Stimulated activated CD4-positive, alpha-beta T cell treated with anti-CD3 and anti-CD28 coated beads, Interleukin-2, amount 100 ng/mL, for 24 hours (primary cell): ENCODE measurements around the gene IYD.
"Not testable (repeated sequence)": the region's sequence is repeated elsewhere in the genome, so short reads cannot be mapped to it uniquely, and the experiment has no call there.

ENCODE experiments used
- DNase-seq, 2 donors: peaks; one replicate each; pipeline ENCODE4 v3.0.0-alpha.2; 2020

Gene IYD

DNA sequence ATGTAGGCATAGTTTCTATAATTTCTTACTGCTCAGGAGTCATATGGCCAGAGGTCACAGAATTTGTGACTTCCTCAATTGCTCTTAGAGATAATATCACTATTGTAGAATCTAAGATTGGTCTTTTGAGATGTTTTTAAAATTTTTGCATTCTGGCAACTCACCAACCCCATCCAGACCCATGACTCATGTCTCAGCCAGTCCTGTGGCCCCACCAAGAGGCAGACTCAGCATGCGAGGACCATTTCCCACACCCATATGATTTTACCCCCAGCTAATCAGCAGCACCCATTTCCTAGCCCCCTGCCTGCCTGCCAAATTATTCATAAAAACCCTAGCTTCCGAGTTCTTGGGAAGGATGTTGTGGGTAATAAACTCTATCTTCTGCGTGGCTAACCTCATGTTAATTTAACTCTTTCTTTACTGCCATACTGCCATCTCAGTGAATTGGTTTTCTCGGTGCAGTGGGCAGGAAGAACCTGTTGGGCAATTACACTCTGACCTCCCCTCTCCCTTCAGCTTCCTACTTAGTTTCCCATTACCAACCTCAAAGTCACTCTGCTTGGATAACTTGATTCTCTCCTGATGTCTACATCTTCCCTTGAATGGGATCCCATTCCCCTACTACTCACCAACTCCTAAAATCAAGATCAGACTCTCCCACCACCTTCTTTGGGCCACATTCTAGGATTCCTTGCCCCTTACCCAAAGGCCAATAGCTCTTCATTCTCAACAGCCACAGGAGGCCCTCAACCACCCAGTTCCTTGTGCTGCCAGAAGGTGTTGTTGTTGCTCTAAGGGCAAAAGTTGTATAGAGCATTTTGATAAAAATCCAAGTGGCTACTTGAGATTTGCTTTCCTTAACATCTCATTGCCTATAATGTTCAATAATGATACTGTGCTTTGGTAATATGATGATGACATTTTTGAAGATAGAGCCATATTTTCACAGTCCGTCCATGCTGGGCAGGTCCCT is 16.2 kb upstream of the IYD start:
- DNase-seq = no peak

- no peak for DNase-seq
These were observed 15.4 kb upstream of the IYD start for GRCh38 chr6:150353445-150353844.

DNA sequence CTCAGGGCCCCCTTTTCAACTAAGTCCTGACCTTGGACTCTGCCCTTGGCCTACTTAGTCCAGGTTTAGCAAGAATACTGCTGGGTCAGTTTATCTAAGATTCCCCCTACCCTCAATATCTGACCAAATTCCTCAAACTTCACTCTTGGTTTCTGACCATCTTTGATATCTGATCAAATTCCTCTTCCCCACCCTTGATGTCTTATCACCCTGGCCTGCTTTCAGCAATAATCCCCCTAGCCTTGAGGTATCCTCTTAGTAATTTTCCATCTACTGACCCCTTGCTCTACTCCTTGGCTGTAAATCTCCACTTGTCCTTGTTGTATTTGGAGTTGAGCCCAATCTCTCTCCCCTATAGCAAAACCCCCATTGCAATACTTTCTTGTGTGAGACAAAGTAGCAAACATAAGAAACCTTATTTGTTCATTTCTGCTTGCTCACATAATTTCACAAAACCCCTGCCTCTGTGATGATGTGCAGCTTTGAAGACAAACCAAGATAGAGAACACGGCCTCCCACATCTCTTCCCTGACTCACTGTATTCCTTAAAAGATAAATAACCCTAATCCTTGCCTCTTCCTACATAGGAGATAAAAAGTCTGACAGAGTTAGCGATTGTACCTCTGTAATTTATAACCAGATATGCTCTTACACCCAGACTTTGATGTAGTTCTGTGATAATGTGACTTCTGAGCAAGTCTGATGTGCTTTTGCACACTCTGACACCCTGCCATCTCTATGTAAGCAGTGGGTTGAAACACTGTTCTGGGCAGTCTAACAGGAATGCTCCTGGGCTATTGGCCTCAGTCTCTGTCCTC is 13.8 kb upstream of the IYD start:
- DNase-seq = no peak

DNA sequence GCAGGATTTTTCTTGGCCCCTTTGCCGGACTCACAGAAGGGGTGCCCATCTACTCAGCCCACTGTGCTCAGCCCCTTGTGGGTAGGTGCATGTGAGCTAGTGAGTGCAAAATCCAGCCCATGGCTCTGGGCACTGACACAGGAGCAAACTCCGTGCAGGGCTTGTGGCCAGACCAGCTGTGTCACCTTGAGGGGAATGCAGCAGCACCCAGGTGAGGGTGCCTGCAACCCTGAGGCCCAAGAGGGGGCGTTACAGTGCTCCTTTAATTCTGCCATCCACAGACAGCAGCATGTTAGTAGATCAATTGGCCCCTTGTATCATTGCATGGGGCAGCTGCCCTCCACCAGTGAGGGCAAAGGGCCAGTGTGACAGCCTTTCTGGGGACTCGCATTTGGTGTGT is 12.9 kb upstream of the IYD start:
- DNase-seq = no peak

DNA sequence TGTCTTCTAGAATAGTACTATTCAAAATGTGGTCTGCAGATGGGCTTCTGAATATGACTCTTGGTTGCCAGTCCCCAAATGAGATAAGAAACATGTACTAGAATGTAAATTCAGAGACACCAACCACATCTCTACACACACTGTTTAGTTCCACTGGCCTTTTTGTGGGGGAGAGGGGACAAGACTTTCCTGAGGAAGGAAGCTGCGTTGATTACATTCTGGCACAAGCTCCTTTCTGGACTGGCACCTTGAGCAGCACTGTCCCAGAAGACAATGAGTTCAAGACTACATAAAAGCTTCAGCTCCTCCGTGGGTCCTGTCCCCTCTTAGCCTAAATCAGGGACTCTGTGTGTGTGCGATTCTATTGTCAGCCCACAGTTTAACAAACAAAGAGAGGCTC is 6.9 kb upstream of the IYD start:
- no peak for DNase-seq

GRCh38 chr6:150363733-150364132 is 5.1 kb upstream of the IYD start:
- DNase-seq = no peak

DNA sequence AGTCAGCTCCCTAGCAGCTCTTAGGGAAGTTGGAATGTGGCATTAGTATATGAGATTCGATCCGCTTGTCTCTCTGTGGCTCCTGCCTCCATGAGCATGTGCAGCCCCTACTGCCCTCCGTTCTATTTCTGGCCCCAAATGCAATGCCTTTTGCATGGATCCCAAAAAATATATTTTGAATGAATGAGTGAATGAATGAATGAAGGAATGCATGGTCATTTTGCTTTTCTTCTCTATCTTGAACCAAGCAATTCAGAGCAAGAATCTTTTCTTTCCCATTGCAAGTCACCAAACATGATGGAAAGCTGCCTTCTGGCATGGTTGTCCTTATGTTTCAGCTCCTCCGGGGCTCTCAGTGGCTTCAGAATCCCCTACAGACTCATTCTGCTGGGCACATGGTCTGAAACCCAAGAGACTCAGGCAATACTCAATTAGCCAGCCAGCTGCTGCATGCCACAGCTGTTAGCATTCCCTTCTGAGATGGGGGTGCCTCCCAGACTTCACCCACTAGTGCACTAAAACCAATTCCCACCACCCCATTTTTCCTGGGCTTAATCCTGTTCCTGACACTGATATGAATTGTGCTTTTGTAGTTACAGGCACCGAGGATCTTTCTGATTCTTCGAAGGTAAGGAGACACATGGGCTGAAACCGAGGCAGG is 2.6 kb upstream of the IYD start:
- DNase-seq = no peak

GRCh38 chr6:150369408-150369807 is 596 bp downstream of the IYD start:
- no peak for DNase-seq

DNA sequence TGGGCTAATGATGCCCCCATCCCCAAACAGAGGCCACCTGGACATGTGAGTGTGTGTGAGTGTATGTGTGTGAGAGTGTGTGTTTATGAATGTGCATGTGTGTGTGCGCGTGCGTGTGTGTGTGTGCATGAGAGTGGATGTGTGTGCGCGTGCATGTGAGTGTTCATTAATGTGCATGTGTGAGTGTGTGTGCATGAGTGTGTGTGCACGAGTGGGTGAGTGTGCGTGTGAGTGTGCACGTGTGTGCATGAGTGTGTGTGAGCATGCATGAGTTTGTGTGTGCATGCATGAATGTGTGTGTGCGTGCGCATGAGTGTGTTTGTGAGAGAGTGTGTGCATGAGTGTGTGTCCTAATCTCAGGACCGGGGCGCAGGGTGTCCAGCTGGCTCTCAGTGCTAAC is 1.3 kb downstream of the IYD start:
- DNase-seq = no peak

- DNase-seq = no peak
These were observed 2.5 kb downstream of the IYD start for GRCh38 chr6:150371356-150371755.

- DNase-seq = no peak
These were observed 3.2 kb downstream of the IYD start for GRCh38 chr6:150372051-150372450.

DNA sequence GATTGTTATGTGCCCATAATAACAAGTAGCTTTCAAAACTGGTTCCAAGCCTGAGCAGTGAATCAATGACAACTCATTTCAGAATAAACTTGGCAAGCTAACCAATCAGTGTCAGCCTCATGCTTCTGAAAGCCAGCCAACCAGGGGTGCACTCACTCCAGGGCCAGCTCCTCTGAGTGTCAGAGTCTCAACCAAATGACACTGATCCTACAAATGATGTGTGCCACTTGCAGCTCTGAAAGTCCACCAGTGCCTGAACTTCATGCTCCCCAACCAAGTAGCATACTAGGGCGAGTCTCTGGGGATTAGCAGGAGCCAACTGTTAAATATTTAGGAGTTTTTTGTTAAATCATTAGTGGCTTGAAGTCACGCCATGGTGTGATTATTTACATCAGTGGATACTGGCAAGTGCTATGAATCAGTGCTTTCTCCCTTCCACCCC is 4.5 kb downstream of the IYD start:
- no peak for DNase-seq

GRCh38 chr6:150374346-150374745 is 5.5 kb downstream of the IYD start:
- DNase-seq = not testable (repeated sequence)

GRCh38 chr6:150377211-150377781 is 8.5 kb downstream of the IYD start:
- DNase-seq = no peak

GRCh38 chr6:150380256-150380655 is 11.4 kb downstream of the IYD start:
- DNase-seq = no peak

DNA sequence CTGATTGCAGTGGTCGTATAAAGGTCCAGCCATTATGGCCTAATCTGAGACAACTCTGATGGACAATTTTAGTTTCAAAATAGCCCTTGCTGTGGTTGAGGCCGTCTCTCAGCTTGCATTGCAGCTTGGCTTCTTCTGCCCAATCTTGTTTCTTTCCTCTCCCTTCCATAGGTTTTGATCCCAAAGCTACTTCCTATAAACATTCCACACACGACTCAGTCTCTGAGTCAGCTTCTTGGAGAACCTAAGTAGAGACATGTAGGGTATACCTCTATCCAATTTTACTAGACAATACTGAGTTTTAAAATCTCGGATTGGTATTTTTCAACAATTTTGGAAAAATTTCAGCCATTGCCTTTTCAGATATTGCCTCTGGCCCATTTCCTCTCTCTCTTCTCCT is 13.4 kb downstream of the IYD start:
- DNase-seq = no peak

DNA sequence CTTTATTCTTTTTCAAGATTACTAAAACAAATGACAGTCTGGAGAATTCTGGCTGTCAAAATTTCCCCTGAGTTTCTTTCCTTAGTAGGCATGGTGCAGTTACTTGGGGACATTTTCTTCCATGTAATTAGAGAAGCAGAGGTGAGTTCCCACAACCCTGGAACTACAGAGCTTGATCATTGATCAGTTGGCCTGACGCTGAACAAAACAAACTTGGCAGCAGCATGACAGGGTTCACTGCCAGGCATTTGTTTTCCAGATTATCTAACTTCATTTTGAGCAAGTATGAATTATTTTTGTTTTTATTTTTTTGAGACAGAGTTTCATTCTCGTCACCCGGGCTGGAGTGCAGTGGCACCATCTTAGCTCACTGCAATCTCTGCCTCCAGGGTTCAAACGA is 22.6 kb downstream of the IYD start:
- DNase-seq = no peak

DNA sequence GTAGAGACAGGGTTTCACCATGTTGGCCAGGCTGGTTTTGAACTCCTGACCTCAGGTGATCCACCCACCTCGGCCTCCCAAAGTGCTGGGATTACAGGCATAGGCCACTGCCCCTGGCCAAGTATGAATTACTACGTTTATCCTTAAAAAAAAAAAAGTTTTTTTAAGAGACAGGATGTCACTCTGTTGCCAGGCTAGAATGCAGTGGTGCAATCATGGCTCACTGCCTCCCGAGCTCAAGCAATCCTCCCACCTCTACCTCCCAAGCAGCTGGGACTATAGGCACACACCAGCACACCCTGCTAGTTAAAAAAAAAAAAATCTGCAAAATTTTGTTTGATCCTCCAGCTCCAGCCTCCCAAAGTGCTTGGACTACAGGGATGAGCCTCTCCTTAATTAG is 23.1 kb downstream of the IYD start:
- no peak for DNase-seq

DNA sequence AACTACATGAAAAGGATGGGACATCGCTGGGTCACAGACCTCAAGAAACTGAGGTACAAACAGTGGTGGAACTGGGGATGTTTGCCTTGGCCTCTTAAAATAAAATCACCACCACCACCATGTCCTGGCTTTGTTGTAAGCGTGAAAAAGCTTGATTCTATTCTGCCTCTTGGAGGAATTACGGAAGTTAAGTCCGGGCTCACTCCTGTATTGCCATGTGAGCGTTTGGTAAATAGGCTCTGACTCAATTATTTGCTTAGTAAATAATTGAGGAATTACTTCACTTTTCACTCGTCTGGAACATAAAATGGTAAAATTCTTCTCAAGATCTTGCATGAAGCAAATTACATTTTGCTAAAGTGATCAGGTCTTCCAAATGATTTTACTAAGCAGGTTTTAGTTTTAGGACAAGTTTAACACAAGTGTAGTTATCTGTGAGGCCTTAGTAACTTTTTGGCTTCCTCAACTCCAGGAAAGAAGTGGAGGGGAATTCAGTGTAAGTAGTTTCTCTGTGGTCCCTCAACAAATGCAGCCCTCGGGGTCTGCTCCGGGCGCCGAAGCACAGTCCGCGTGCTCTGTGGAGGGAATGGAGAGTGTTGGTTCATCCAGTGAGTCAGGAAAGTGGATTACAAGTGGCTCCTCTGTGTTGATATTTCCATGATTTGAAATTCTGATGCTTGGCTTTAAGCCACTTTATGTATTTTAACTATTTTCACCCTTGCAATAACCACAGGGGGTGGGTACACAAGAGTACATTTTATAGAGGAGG is 23.8 kb downstream of the IYD start:
- no peak for DNase-seq

- DNase-seq = no peak
These were observed 25.5 kb downstream of the IYD start for GRCh38 chr6:150394053-150394898.

DNA sequence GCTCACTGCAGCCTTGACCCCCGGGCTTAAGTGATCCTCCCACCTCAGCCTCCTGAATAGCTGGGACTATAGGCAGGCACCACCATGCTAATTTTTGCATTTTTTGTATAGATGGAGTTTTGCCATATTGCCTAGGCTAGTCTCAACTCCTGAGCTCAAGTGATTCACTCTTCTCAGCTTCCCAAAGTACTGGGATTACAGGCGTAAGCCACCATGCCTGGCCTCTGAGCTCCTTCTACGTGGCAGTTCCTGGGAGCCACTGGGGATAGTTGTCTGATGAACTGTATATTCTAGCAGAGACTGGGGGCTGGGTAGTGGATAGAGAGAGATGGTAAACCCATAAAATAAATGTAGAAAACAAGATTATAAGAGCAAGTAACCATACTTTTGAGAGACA is 26.1 kb downstream of the IYD start:
- no peak for DNase-seq
